ENCODE data around the gene MAN1A1. TPM values are rescaled to one million over a fixed set of nuclear protein-coding genes. Genes with fewer than 3 reads are reported as not detected.

Gene MAN1A1
- total and polyA plus RNA-seq, 2 of the 8 experiments (the other 6 are each of a cell fraction or from before 2014, with no cell fraction given), result 1.8 to 5.4 TPM

GRCh38 chr6:119331663-119332286 lies 17.8 kb downstream of the MAN1A1 start:
- Histone ChIP-seq H3K4me1 (replicated peaks in 1 of 4; ENCODE audit: control insufficient read depth in 3 of 4, insufficient read depth in 4 of 4, low read length in 3 of 4) (no peaks in the 10 kb centered on the region; a peak in 1 of 7 replicates), H3K23me2 (ENCODE audit: low read depth, low read length) (peaks cover 2% of the 10 kb centered on the region; the same call in 1 of the 2 replicates), H3K4me2 (ENCODE audit: insufficient read depth in 1 of 2, low read depth in 2 of 2, low read length in 2 of 2) (no peak overlapping the region), H3K27ac (ENCODE audit: low read depth, low read length) (no peak overlapping the region), H2BK12ac (ENCODE audit: low read depth, low read length) (no peak overlapping the region), H3K18ac (ENCODE audit: extremely low read depth, low read length) (no peak overlapping the region), H3K27me3 (replicated peaks in 1 of 4; ENCODE audit: control insufficient read depth in 3 of 4, extremely low read depth in 1 of 4, insufficient read depth in 3 of 4, low read length in 3 of 4) (no peaks in the 10 kb centered on the region), H4K8ac (ENCODE audit: extremely low read depth, insufficient read depth, low read length) (no peak overlapping the region; the same call in 1 of the 2 replicates), H2BK15ac (ENCODE audit: low read length) (no peak overlapping the region), H3K79me1 (ENCODE audit: low read depth, low read length) (no peaks in the 10 kb centered on the region), H2AFZ (ENCODE audit: low read length) (no peak overlapping the region), H3K4me3 (ENCODE audit: extremely low read depth in 1 of 4, insufficient read depth in 2 of 4, low read depth in 3 of 4, low read length in 4 of 4) (no peak overlapping the region), H3K36me3 (ENCODE audit: control insufficient read depth in 2 of 4, insufficient read depth in 4 of 4, low read length in 3 of 4) (no peaks in the 10 kb centered on the region), H4K91ac (replicated peaks; ENCODE audit: insufficient read length, low read length) (no peak overlapping the region), H3K4ac (replicated peaks; ENCODE audit: insufficient read length, low read depth, low read length) (no peak overlapping the region), H3K56ac (replicated peaks; ENCODE audit: insufficient read length, low read depth, low read length) (no peak overlapping the region), H3K23ac (ENCODE audit: insufficient read length) (no peak overlapping the region), H3K79me2 (ENCODE audit: control insufficient read depth in 1 of 2, insufficient read depth in 2 of 2, low read length in 2 of 2) (no peaks in the 10 kb centered on the region), H2BK20ac (ENCODE audit: low read length) (no peak overlapping the region), H3K14ac (ENCODE audit: insufficient read length) (no peak overlapping the region), H2BK120ac (replicated peaks; ENCODE audit: low read depth, low read length) (no peak overlapping the region), H4K20me1 (replicated peaks in 1 of 2; ENCODE audit: control insufficient read depth in 1 of 2, insufficient read depth in 2 of 2, low read length in 2 of 2) (no peaks in the 10 kb centered on the region), H2AK5ac (ENCODE audit: low read depth, low read length) (no peak overlapping the region), H3K9me3 (ENCODE audit: insufficient read depth in 2 of 2, low read depth in 1 of 2, low read length in 1 of 2) (no peaks in the 10 kb centered on the region), H2BK5ac (ENCODE audit: low read depth, low read length) (no peak overlapping the region), H4K5ac (ENCODE audit: insufficient read length, low read depth, low read length) (no peak overlapping the region), H3K9ac (replicated peaks in 1 of 4; ENCODE audit: extremely low read depth in 1 of 4, low read depth in 3 of 4, low read length in 3 of 4) (no peak overlapping the region)
- POLR2A ChIA-PET (ENCODE audit: partially characterized antibody), result no interaction called here
- CTCF ChIA-PET (ENCODE audit: partially characterized antibody), result interaction anchor here (0.6 to 4.2 kb wide), 6 partner anchors 9 to 345 kb away, joined by 3 to 20 read pairs (median 4); no protein-coding TSS in a partner anchor
- no peak for TF ChIP-seq HDAC6 (IDR thresholded peaks at IDR 0.05; ENCODE audit: low read depth, low read length)
- no peak for TF ChIP-seq POLR2AphosphoS5 (IDR thresholded peaks at IDR 0.05; ENCODE audit: low read depth, low read length)
- no peak for TF ChIP-seq ASH2L (IDR thresholded peaks at IDR 0.05; ENCODE audit: low read length)
- TF ChIP-seq CREB1 (IDR thresholded peaks at IDR 0.05), result no peak
- no peak for TF ChIP-seq MAFK (IDR thresholded peaks at IDR 0.05; ENCODE audit: low read depth, low read length)
- TF ChIP-seq CBX5 (IDR thresholded peaks at IDR 0.05; ENCODE audit: low read depth, low read length), result no peak
- TF ChIP-seq JUN (IDR thresholded peaks at IDR 0.05; ENCODE audit: low read depth, low read length), result no peak
- TF ChIP-seq CBX8 (IDR thresholded peaks at IDR 0.05; ENCODE audit: borderline replicate concordance, low read depth, low read length), result no peak
- TF ChIP-seq SIN3A (conservative IDR thresholded peaks at IDR 0.05 in 1 of 2, IDR thresholded peaks at IDR 0.05 in 1 of 2; ENCODE audit: low read depth in 1 of 2, low read length in 2 of 2), result no peak
- TF ChIP-seq TAF1 (IDR thresholded peaks at IDR 0.05; ENCODE audit: low read depth, low read length), result no peak
- WGBS, 2 experiments (ENCODE audit: extremely low coverage in 1 of 2, insufficient coverage in 1 of 2, insufficient read length in 1 of 2, insufficient replicate concordance in 2 of 2, low coverage in 1 of 2, low lambda C conversion rate in 2 of 2, missing lambda C conversion rate in 1 of 2), result 77% methylated on average over 2 of the region's 2 CpGs; no CpG with 5 or more reads in 1 of the 2 experiments
- no peak for FAIRE-seq
- no peak for DNase-seq (ENCODE audit: low read depth in 1 of 2, low spot score in 2 of 2)
